ENCODE results near the gene DLX3.

Gene DLX3

GRCh38 chr17:49962599-49963308, 32.3 kb downstream of the DLX3 start:
- CTCF ChIA-PET: interaction anchor here (0.9 to 3.1 kb wide), 3 partner anchors 11 to 82 kb away, joined by 3 to 15 read pairs (median 9); no protein-coding TSS in a partner anchor
- H3K4me1 ChIP-seq (ENCODE audit: control extremely low read depth in 1 of 4, control insufficient read depth in 4 of 4, insufficient read depth in 4 of 4, low read length in 3 of 4): peaks cover 0 to 27% (median 23%) of the 10 kb centered on the region in 4 experiments
- POLR2A ChIA-PET: no interaction called here
- H3K9me3 ChIP-seq (ENCODE audit: control extremely low read depth in 1 of 5, control insufficient read depth in 4 of 5, insufficient read depth in 2 of 5, low read depth in 1 of 5, low read length in 4 of 5): no peaks in the 10 kb centered on the region
- no peaks in the 10 kb centered on the region for H3K36me3 ChIP-seq (ENCODE audit: control insufficient read depth in 4 of 4, insufficient read depth in 4 of 4, low read length in 3 of 4)
- DNase-seq: peak in 1 of 3 donors; percentile 41
- H3K27me3 ChIP-seq (replicated peaks in 2 of 5; ENCODE audit: control insufficient read depth in 4 of 5, insufficient read depth in 5 of 5, low read length in 4 of 5): peaks cover 6 to 78% (median 39%) of the 10 kb centered on the region in 5 experiments
- H3K4me3 ChIP-seq (ENCODE audit: control insufficient read depth in 1 of 7, extremely low read depth in 1 of 7, insufficient read depth in 4 of 7, low read depth in 2 of 7, low read length in 6 of 7): no peak overlapping the region
- H3K27ac ChIP-seq (ENCODE audit: insufficient read depth in 1 of 2, low read depth in 1 of 2, low read length in 2 of 2, poor library complexity in 1 of 2, severe bottlenecking in 2 of 2): no peak overlapping the region
- WGBS (ENCODE audit: insufficient coverage): 10% methylated on average over 2 of the region's 11 CpGs

GRCh38 chr17:49959183-49959935, 35.7 kb downstream of the DLX3 start:
- no peak for DNase-seq

GRCh38 chr17:49958723-49959122, 36.3 kb downstream of the DLX3 start:
- peaks cover 0 to 48% (median 17%) of the 10 kb centered on the region in 5 experiments for H3K27me3 ChIP-seq (replicated peaks in 2 of 5; ENCODE audit: control insufficient read depth in 4 of 5, insufficient read depth in 5 of 5, low read length in 4 of 5)
- DNase-seq: no peak
- H3K36me3 ChIP-seq (ENCODE audit: control insufficient read depth in 4 of 4, insufficient read depth in 4 of 4, low read length in 3 of 4): no peaks in the 10 kb centered on the region
- POLR2A ChIA-PET: no interaction called here
- no peaks in the 10 kb centered on the region for H3K9me3 ChIP-seq (ENCODE audit: control extremely low read depth in 1 of 5, control insufficient read depth in 4 of 5, insufficient read depth in 2 of 5, low read depth in 1 of 5, low read length in 4 of 5)
- peaks cover 0 to 6% (median 4%) of the 10 kb centered on the region in 4 experiments for H3K4me1 ChIP-seq (ENCODE audit: control extremely low read depth in 1 of 4, control insufficient read depth in 4 of 4, insufficient read depth in 4 of 4, low read length in 3 of 4)
- no peak overlapping the region for H3K27ac ChIP-seq (ENCODE audit: insufficient read depth in 1 of 2, low read depth in 1 of 2, low read length in 2 of 2, poor library complexity in 1 of 2, severe bottlenecking in 2 of 2)
- CTCF ChIA-PET: interaction anchor here (0.7 to 4.3 kb wide), 4 partner anchors 28 to 135 kb away, joined by 3 to 36 read pairs (median 3); partner anchors contain the start of gene DLX3
- H3K4me3 ChIP-seq (ENCODE audit: control insufficient read depth in 1 of 7, extremely low read depth in 1 of 7, insufficient read depth in 4 of 7, low read depth in 2 of 7, low read length in 6 of 7): no peak overlapping the region
- WGBS (ENCODE audit: insufficient coverage): 100% methylated on average over 1 of the region's 4 CpGs

More at GRCh38 chr17:49959183-49959935, 35.7 kb downstream of the DLX3 start:
- peaks cover 0 to 54% (median 22%) of the 10 kb centered on the region in 5 experiments for H3K27me3 ChIP-seq (replicated peaks in 2 of 5; ENCODE audit: control insufficient read depth in 4 of 5, insufficient read depth in 5 of 5, low read length in 4 of 5)
- H3K4me1 ChIP-seq (ENCODE audit: control extremely low read depth in 1 of 4, control insufficient read depth in 4 of 4, insufficient read depth in 4 of 4, low read length in 3 of 4): peaks cover 0 to 12% (median 8%) of the 10 kb centered on the region in 4 experiments
- 85% methylated on average over 8 of the region's 8 CpGs for WGBS (ENCODE audit: insufficient coverage)
- H3K4me3 ChIP-seq (ENCODE audit: control insufficient read depth in 1 of 7, extremely low read depth in 1 of 7, insufficient read depth in 4 of 7, low read depth in 2 of 7, low read length in 6 of 7): no peak overlapping the region
- H3K9me3 ChIP-seq (ENCODE audit: control extremely low read depth in 1 of 5, control insufficient read depth in 4 of 5, insufficient read depth in 2 of 5, low read depth in 1 of 5, low read length in 4 of 5): no peaks in the 10 kb centered on the region
- ChIA-PET POLR2A (no interaction called here), CTCF (interaction anchor here (0.7 to 4.3 kb wide), 5 partner anchors 28 to 135 kb away, joined by 3 to 36 read pairs (median 3); partner anchors contain the start of gene DLX3)
- no peaks in the 10 kb centered on the region for H3K36me3 ChIP-seq (ENCODE audit: control insufficient read depth in 4 of 4, insufficient read depth in 4 of 4, low read length in 3 of 4)
- no peak overlapping the region for H3K27ac ChIP-seq (ENCODE audit: insufficient read depth in 1 of 2, low read depth in 1 of 2, low read length in 2 of 2, poor library complexity in 1 of 2, severe bottlenecking in 2 of 2)

- ChIA-PET CTCF (interaction anchor here (0.9 to 4.3 kb wide), 9 partner anchors 13 to 81 kb away, joined by 3 to 36 read pairs (median 3); partner anchors contain the start of gene DLX3), POLR2A (interaction anchor here (0.6 kb wide), 1 partner anchor 390 kb away, joined by 3 read pairs; no protein-coding TSS in a partner anchor)
These were observed 37.7 kb downstream of the DLX3 start for GRCh38 chr17:49957350-49957749.

GRCh38 chr17:49956780-49957179, 38.2 kb downstream of the DLX3 start:
- WGBS (ENCODE audit: insufficient coverage): 89% methylated on average over 4 of the region's 4 CpGs
- POLR2A ChIA-PET: interaction anchor here (0.6 kb wide), 1 partner anchor 389 kb away, joined by 3 read pairs; no protein-coding TSS in a partner anchor
- H3K27me3 ChIP-seq (replicated peaks in 2 of 5; ENCODE audit: control insufficient read depth in 4 of 5, insufficient read depth in 5 of 5, low read length in 4 of 5): peaks cover 0 to 34% (median 14%) of the 10 kb centered on the region in 5 experiments
- DNase-seq: no peak
- no peaks in the 10 kb centered on the region for H3K4me1 ChIP-seq (ENCODE audit: control extremely low read depth in 1 of 4, control insufficient read depth in 4 of 4, insufficient read depth in 4 of 4, low read length in 3 of 4)
- H3K36me3 ChIP-seq (ENCODE audit: control insufficient read depth in 4 of 4, insufficient read depth in 4 of 4, low read length in 3 of 4): no peaks in the 10 kb centered on the region
- CTCF ChIA-PET: interaction anchor here (0.9 to 4.3 kb wide), 10 partner anchors 10 to 81 kb away, joined by 3 to 36 read pairs (median 4); partner anchors contain the start of gene DLX3
- no peaks in the 10 kb centered on the region for H3K9me3 ChIP-seq (ENCODE audit: control extremely low read depth in 1 of 5, control insufficient read depth in 4 of 5, insufficient read depth in 2 of 5, low read depth in 1 of 5, low read length in 4 of 5)
- H3K27ac ChIP-seq (ENCODE audit: insufficient read depth in 1 of 2, low read depth in 1 of 2, low read length in 2 of 2, poor library complexity in 1 of 2, severe bottlenecking in 2 of 2): no peak overlapping the region
- no peak overlapping the region for H3K4me3 ChIP-seq (ENCODE audit: control insufficient read depth in 1 of 7, extremely low read depth in 1 of 7, insufficient read depth in 4 of 7, low read depth in 2 of 7, low read length in 6 of 7)

More at GRCh38 chr17:49957350-49957749, 37.7 kb downstream of the DLX3 start:
- no peak for DNase-seq
- 93% methylated on average over 3 of the region's 3 CpGs for WGBS (ENCODE audit: insufficient coverage)
- Histone ChIP-seq H3K36me3 (ENCODE audit: control insufficient read depth in 4 of 4, insufficient read depth in 4 of 4, low read length in 3 of 4) (no peaks in the 10 kb centered on the region), H3K4me1 (ENCODE audit: control extremely low read depth in 1 of 4, control insufficient read depth in 4 of 4, insufficient read depth in 4 of 4, low read length in 3 of 4) (peaks cover 0 to 2% (median 0%) of the 10 kb centered on the region in 4 experiments), H3K27ac (ENCODE audit: insufficient read depth in 1 of 2, low read depth in 1 of 2, low read length in 2 of 2, poor library complexity in 1 of 2, severe bottlenecking in 2 of 2) (no peak overlapping the region), H3K27me3 (replicated peaks in 2 of 5; ENCODE audit: control insufficient read depth in 4 of 5, insufficient read depth in 5 of 5, low read length in 4 of 5) (peaks cover 0 to 34% (median 12%) of the 10 kb centered on the region in 5 experiments), H3K9me3 (ENCODE audit: control extremely low read depth in 1 of 5, control insufficient read depth in 4 of 5, insufficient read depth in 2 of 5, low read depth in 1 of 5, low read length in 4 of 5) (no peaks in the 10 kb centered on the region), H3K4me3 (ENCODE audit: control insufficient read depth in 1 of 7, extremely low read depth in 1 of 7, insufficient read depth in 4 of 7, low read depth in 2 of 7, low read length in 6 of 7) (no peak overlapping the region)

GRCh38 chr17:49955157-49955556, 39.9 kb downstream of the DLX3 start:
- H3K9me3 ChIP-seq (ENCODE audit: control extremely low read depth in 1 of 5, control insufficient read depth in 4 of 5, insufficient read depth in 2 of 5, low read depth in 1 of 5, low read length in 4 of 5): no peaks in the 10 kb centered on the region
- H3K4me3 ChIP-seq (ENCODE audit: control insufficient read depth in 1 of 7, extremely low read depth in 1 of 7, insufficient read depth in 4 of 7, low read depth in 2 of 7, low read length in 6 of 7): no peak overlapping the region
- 100% methylated on average over 1 of the region's 1 CpG for WGBS (ENCODE audit: insufficient coverage)
- POLR2A ChIA-PET: no interaction called here
- CTCF ChIA-PET: interaction anchor here (0.6 to 1.3 kb wide), 3 partner anchors 25 to 35 kb away, joined by 4 read pairs; no protein-coding TSS in a partner anchor
- H3K27me3 ChIP-seq (replicated peaks in 2 of 5; ENCODE audit: control insufficient read depth in 4 of 5, insufficient read depth in 5 of 5, low read length in 4 of 5): peaks cover 0 to 39% (median 18%) of the 10 kb centered on the region in 5 experiments
- H3K36me3 ChIP-seq (ENCODE audit: control insufficient read depth in 4 of 4, insufficient read depth in 4 of 4, low read length in 3 of 4): no peaks in the 10 kb centered on the region
- no peak overlapping the region for H3K27ac ChIP-seq (ENCODE audit: insufficient read depth in 1 of 2, low read depth in 1 of 2, low read length in 2 of 2, poor library complexity in 1 of 2, severe bottlenecking in 2 of 2)
- no peak for DNase-seq
- H3K4me1 ChIP-seq (ENCODE audit: control extremely low read depth in 1 of 4, control insufficient read depth in 4 of 4, insufficient read depth in 4 of 4, low read length in 3 of 4): no peaks in the 10 kb centered on the region
